ENCODE data around the gene TSPAN31.

Gene TSPAN31

DNA sequence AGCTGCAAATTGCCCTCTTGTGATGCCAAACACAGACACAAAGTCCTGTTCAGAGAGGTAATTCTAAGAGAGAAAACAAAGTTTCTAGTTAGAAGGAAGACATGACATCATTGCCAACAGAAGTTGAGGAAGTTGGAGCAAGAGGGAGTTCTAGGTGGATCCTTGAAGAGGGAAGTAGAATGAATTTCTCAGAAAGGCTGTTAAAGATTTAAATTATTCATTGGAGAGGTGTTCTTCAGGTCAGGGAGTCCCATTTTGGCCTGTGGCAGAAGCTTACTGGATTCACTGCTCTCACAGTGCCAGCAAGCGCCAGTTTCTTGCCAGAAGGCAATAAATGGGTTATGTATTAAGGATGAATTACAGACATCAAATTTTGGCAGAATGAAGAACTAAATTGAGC lies 53.1 kb downstream of the TSPAN31 start:
- no peak overlapping the region for H3K4me3 ChIP-seq (ENCODE audit: low read depth, low read length)
- no peak for DNase-seq (ENCODE audit: low read depth)
- TF ChIP-seq, protein P1, sequence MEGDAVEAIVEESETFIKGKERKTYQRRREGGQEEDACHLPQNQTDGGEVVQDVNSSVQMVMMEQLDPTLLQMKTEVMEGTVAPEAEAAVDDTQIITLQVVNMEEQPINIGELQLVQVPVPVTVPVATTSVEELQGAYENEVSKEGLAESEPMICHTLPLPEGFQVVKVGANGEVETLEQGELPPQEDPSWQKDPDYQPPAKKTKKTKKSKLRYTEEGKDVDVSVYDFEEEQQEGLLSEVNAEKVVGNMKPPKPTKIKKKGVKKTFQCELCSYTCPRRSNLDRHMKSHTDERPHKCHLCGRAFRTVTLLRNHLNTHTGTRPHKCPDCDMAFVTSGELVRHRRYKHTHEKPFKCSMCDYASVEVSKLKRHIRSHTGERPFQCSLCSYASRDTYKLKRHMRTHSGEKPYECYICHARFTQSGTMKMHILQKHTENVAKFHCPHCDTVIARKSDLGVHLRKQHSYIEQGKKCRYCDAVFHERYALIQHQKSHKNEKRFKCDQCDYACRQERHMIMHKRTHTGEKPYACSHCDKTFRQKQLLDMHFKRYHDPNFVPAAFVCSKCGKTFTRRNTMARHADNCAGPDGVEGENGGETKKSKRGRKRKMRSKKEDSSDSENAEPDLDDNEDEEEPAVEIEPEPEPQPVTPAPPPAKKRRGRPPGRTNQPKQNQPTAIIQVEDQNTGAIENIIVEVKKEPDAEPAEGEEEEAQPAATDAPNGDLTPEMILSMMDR (IDR thresholded peaks at IDR 0.05; ENCODE audit: low read depth, low read length, missing control alignments), result no peak

Data from GM12864 (cell line).